ENCODE data around the gene RRP15.

- no peak for TF ChIP-seq CTCF (IDR thresholded peaks at IDR 0.05)
- TF ChIP-seq NFE2L1 (CRISPR knock-in tag; IDR thresholded peaks at IDR 0.05) = no peak
- no peak for TF ChIP-seq CREM (CRISPR knock-in tag; IDR thresholded peaks at IDR 0.05)
- TF ChIP-seq CREB1 (CRISPR knock-in tag; IDR thresholded peaks at IDR 0.05) = no peak
- TF ChIP-seq NFATC4 (CRISPR knock-in tag; IDR thresholded peaks at IDR 0.05) = no peak
- no peak for TF ChIP-seq PRDM15 (CRISPR knock-in tag; IDR thresholded peaks at IDR 0.05)
- TF ChIP-seq ZNF263 (CRISPR knock-in tag; IDR thresholded peaks at IDR 0.05; ENCODE audit: low read depth) = no peak
- TF ChIP-seq ZNF512 (CRISPR knock-in tag; IDR thresholded peaks at IDR 0.05; ENCODE audit: borderline replicate concordance) = no peak
- TF ChIP-seq ATF1 (CRISPR knock-in tag; IDR thresholded peaks at IDR 0.05) = no peak
- TF ChIP-seq E2F4 (CRISPR knock-in tag; IDR thresholded peaks at IDR 0.05; ENCODE audit: borderline replicate concordance, low read depth) = no peak
- TF ChIP-seq AFF4 (CRISPR knock-in tag; IDR thresholded peaks at IDR 0.05; ENCODE audit: borderline replicate concordance) = no peak
- TF ChIP-seq NR2C2 (CRISPR knock-in tag; IDR thresholded peaks at IDR 0.05) = no peak
- TF ChIP-seq ESRRA (CRISPR knock-in tag; IDR thresholded peaks at IDR 0.05; ENCODE audit: borderline replicate concordance) = no peak
- no peak for TF ChIP-seq ARID4B (CRISPR knock-in tag; IDR thresholded peaks at IDR 0.05; ENCODE audit: borderline replicate concordance)
Observed at GRCh38 chr1:218273762-218274479, 11.2 kb upstream of the RRP15 start.

Measured in WTC11 (cell line).